ENCODE measurements around the gene LSM10.

DNA sequence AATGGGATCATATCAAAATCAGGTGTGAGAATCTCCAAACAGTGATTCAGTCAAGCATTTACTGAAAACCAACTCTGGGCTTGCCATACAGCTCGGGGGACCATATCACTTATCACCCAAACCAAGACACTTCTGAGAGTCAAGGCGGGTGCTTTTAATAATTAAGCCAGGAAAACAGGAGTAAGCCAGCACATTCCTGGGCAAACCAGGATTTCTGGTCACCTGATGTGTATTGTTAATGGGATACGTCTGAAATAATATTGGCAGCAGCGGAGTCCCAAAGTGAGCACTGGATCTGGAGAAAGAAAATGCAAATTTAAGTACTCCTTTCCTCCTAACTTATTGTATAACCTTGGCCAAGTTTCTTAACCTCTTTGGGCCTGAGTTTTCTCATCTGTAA, 34.9 kb upstream of the LSM10 start:
- TF ChIP-seq, protein P1, sequence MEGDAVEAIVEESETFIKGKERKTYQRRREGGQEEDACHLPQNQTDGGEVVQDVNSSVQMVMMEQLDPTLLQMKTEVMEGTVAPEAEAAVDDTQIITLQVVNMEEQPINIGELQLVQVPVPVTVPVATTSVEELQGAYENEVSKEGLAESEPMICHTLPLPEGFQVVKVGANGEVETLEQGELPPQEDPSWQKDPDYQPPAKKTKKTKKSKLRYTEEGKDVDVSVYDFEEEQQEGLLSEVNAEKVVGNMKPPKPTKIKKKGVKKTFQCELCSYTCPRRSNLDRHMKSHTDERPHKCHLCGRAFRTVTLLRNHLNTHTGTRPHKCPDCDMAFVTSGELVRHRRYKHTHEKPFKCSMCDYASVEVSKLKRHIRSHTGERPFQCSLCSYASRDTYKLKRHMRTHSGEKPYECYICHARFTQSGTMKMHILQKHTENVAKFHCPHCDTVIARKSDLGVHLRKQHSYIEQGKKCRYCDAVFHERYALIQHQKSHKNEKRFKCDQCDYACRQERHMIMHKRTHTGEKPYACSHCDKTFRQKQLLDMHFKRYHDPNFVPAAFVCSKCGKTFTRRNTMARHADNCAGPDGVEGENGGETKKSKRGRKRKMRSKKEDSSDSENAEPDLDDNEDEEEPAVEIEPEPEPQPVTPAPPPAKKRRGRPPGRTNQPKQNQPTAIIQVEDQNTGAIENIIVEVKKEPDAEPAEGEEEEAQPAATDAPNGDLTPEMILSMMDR (IDR thresholded peaks at IDR 0.05) = no peak
- TF ChIP-seq, protein P2, sequence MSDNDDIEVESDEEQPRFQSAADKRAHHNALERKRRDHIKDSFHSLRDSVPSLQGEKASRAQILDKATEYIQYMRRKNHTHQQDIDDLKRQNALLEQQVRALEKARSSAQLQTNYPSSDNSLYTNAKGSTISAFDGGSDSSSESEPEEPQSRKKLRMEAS (CRISPR knock-in tag; IDR thresholded peaks at IDR 0.05) = no peak
- no peak for TF ChIP-seq USF1 (CRISPR knock-in tag; IDR thresholded peaks at IDR 0.05)
